ENCODE measurements around the gene ZNF641. TPM values are rescaled to one million over a fixed set of nuclear protein-coding genes. Genes with fewer than 3 reads are reported as not detected.
A peak's percentile ranks its signal among the peaks of the same experiment; 100 is the strongest.

Gene ZNF641
- total RNA-seq, 2 experiments from 2014 or later: 6.8 to 9.3 TPM

DNA sequence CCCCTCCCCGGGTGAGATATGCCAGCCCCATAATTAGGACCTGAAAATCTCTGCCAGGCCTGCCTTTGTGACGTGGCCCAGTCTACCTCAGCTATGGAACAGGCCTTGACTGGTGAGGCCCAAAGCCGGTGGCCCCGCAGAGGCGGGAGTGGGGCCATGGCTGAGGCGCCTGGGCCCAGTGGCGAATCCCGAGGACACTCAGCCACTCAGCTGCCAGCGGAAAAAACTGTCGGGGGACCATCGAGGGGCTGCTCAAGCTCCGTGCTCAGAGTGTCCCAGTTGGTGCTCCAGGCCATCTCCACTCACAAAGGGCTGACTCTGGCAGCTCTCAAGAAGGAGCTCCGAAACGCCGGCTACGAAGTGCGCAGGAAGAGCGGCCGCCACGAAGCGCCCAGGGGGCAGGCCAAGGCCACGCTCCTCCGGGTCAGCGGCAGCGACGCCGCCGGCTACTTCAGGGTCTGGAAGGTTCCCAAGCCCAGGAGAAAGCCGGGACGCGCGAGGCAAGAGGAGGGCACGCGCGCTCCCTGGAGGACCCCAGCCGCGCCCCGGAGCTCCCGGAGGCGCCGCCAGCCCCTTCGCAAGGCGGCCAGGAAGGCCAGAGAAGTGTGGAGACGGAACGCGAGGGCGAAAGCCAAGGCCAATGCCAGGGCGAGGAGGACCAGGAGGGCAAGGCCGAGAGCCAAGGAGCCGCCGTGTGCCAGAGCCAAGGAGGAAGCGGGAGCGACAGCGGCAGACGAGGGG lies 21.4 kb downstream of the ZNF641 start:
- Mint-ChIP-seq H3K4me3 (no peak overlapping the region), H3K27me3 (peaks cover 5% of the 10 kb centered on the region), H3K9me3 (no peaks in the 10 kb centered on the region), H3K36me3 (no peaks in the 10 kb centered on the region), H3K27ac (no peak overlapping the region), H3K4me1 (ENCODE audit: low read depth) (peaks cover under 1% of the 10 kb centered on the region)
- CTCF ChIA-PET: no interaction called here
- DNase-seq: no peak
- POLR2A ChIA-PET: no interaction called here
- intact Hi-C loops (cut with micrococcal nuclease): no loop called here

DNA sequence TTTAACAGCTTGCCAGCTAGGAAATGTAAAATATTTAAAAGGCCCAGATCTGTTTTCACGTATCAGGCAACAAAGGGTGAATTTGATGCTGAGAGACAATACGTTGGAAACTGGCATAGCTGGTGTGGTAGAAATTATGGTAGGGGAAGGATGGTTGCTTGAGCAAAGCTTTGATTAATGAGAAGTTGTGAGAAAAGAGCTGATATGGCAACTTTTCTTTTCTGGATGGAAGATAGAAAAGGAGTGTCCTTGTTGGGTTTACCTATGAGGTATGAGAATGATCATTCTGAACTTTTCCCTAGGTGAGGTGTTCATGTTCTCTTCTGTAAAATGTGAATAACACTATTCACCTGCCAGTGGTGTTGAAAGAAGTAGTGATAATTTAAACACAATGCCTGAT lies 34.2 kb downstream of the ZNF641 start:
- Mint-ChIP-seq H3K4me1 (ENCODE audit: low read depth) (no peaks in the 10 kb centered on the region), H3K36me3 (no peaks in the 10 kb centered on the region), H3K4me3 (no peak overlapping the region), H3K27me3 (peaks cover 2% of the 10 kb centered on the region), H3K27ac (no peak overlapping the region), H3K9me3 (peaks cover 10% of the 10 kb centered on the region)
- ChIA-PET POLR2A (no interaction called here), CTCF (interaction anchor here (0.6 kb wide), 1 partner anchor 117 kb away, joined by 3 read pairs; no protein-coding TSS in a partner anchor)
- DNase-seq: no peak
- intact Hi-C loops (cut with micrococcal nuclease): no loop called here

DNA sequence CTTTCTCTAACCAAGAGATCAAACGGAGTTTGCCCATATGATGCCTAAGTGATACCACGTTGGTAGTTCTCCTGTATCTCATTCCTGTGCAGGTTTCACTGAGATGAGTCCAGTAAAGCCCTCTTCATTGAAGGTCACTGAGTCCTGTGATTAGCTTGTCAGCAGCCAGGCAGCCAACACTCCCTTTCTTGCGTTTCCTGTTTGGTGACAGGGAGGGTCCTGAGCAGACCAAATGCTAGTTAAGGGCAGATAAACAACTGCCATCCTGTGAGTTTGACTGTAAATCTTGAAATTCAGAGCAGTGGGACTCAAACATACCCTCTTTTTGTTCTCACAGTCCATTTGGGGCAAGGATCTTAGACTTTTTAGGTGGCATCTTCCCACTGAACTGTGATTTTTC lies 39.4 kb downstream of the ZNF641 start:
- H3K9me3 Mint-ChIP-seq: peaks cover 2% of the 10 kb centered on the region
- DNase-seq: no peak
- no peak overlapping the region for H3K27ac Mint-ChIP-seq
- no peaks in the 10 kb centered on the region for H3K36me3 Mint-ChIP-seq
- no peaks in the 10 kb centered on the region for H3K27me3 Mint-ChIP-seq
- intact Hi-C loops (cut with micrococcal nuclease): no loop called here
- H3K4me1 Mint-ChIP-seq (ENCODE audit: low read depth): no peaks in the 10 kb centered on the region
- CTCF ChIA-PET: no interaction called here
- POLR2A ChIA-PET: no interaction called here
- H3K4me3 Mint-ChIP-seq: no peak overlapping the region

DNA sequence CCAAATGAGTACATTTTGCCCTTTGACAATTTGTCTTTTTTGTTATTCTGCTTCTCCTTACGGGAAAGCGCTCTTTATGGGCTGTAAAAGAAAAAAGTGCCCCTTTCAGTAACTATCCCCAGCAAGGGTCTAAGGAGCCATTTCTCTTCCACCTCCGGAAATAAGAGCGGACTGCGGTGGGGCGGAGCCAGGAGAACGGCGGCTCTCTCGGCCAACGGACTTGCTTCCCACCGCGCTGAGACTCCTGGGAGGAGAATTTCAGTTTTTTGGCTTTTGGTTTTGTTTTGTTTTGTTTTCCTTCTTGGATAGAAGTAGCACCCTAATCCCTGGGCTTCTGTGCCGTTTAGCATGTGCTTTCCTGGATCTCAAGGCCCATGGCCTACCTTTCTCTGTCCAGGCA lies 43.5 kb downstream of the ZNF641 start:
- Mint-ChIP-seq H3K4me1 (ENCODE audit: low read depth) (no peaks in the 10 kb centered on the region), H3K9me3 (no peaks in the 10 kb centered on the region), H3K27ac (no peak overlapping the region), H3K36me3 (no peaks in the 10 kb centered on the region), H3K4me3 (no peak overlapping the region), H3K27me3 (no peaks in the 10 kb centered on the region)
- CTCF ChIA-PET: no interaction called here
- intact Hi-C loops (cut with micrococcal nuclease): no loop called here
- POLR2A ChIA-PET: no interaction called here
- no peak for DNase-seq

DNA sequence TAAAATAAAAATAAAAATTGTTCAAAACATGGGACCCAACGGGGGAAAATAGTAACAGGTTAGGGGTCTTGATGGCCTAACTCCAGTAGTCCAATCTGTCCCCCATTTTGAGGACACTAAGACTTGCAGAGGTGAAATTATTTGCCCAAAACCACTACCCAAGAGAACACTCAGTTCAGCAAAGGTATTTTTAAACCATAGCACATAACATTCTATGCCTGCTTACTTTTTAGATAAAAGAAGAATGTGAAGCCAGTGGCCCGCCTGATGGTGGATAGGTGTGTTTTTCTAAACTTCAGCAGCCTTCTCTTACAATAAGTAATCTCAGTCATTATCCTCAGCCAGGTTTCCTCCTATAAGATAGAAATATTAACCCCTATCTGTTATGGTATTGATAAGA lies 45.5 kb downstream of the ZNF641 start:
- Mint-ChIP-seq H3K4me1 (ENCODE audit: low read depth) (no peaks in the 10 kb centered on the region), H3K27me3 (no peaks in the 10 kb centered on the region), H3K9me3 (no peaks in the 10 kb centered on the region), H3K27ac (no peak overlapping the region), H3K4me3 (no peak overlapping the region), H3K36me3 (no peaks in the 10 kb centered on the region)
- intact Hi-C loops (cut with micrococcal nuclease): no loop called here
- DNase-seq: no peak
- ChIA-PET CTCF (interaction anchor here (1.0 kb wide), 1 partner anchor 118 kb away, joined by 3 read pairs; no protein-coding TSS in a partner anchor), POLR2A (no interaction called here)

DNA sequence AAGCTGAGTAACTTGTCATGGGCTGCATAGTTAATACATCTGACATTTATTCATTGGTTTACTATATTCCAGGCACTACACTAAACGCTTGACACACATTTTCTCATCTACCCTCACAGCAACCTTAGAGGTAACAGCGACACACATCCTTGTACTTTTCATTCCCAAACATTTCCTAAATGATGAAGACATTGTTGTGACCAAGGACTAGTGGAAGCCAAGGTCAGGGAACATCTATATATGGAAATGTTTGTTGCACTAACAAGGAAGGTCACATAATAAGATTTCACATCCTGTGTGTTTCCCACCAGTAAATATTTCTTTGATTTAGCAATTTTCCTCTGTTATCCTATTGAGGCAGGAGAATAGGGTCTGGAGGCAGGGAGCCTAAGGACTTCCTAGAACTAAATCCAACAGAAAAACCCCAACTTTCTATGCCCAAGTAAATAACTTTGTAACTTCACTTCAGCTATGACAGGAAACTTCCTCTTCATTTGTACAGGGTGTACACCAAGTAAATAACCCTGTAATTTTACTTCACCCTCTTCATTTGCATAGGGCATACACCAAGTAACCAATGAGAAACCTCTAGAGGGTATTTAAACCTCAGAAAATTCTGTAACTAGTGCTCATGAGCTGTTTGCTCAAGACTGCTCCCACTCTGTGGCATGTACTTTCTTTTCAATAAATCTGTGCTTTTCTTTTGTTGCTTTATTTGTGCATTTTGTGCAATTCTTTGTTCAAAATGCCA lies 48.4 kb downstream of the ZNF641 start:
- no peak for DNase-seq
- H3K4me3 Mint-ChIP-seq: no peak overlapping the region
- ChIA-PET CTCF (no interaction called here), POLR2A (no interaction called here)
- H3K27me3 Mint-ChIP-seq: peaks cover 2% of the 10 kb centered on the region
- no peak overlapping the region for H3K27ac Mint-ChIP-seq
- no peaks in the 10 kb centered on the region for H3K9me3 Mint-ChIP-seq
- intact Hi-C loops (cut with micrococcal nuclease): no loop called here
- H3K36me3 Mint-ChIP-seq: no peaks in the 10 kb centered on the region
- no peaks in the 10 kb centered on the region for H3K4me1 Mint-ChIP-seq (ENCODE audit: low read depth)

DNA sequence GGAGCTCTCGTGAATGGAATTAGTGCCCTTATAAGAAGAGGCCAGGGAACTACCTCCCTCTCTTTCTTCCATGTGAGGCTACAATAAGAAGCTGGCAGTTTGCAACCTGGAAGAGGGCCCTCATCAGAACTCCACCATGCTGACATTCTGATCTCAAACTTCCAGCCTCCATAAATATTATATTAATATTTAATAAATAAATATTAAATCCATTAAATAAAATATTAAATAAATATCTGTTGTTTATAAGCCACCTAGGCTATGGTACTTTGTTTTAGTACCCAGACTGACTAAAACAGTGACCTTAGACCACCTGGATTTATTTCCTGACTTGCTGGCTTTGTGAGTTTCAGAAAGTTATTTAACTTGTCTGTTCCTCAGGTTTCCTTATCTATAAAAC lies 49.9 kb downstream of the ZNF641 start:
- Mint-ChIP-seq H3K4me1 (ENCODE audit: low read depth) (peaks cover 10% of the 10 kb centered on the region), H3K9me3 (no peaks in the 10 kb centered on the region), H3K27ac (no peak overlapping the region), H3K4me3 (no peak overlapping the region), H3K27me3 (peaks cover 4% of the 10 kb centered on the region), H3K36me3 (no peaks in the 10 kb centered on the region)
- intact Hi-C loops (cut with micrococcal nuclease): no loop called here
- DNase-seq: no peak
- ChIA-PET POLR2A (no interaction called here), CTCF (no interaction called here)

DNA sequence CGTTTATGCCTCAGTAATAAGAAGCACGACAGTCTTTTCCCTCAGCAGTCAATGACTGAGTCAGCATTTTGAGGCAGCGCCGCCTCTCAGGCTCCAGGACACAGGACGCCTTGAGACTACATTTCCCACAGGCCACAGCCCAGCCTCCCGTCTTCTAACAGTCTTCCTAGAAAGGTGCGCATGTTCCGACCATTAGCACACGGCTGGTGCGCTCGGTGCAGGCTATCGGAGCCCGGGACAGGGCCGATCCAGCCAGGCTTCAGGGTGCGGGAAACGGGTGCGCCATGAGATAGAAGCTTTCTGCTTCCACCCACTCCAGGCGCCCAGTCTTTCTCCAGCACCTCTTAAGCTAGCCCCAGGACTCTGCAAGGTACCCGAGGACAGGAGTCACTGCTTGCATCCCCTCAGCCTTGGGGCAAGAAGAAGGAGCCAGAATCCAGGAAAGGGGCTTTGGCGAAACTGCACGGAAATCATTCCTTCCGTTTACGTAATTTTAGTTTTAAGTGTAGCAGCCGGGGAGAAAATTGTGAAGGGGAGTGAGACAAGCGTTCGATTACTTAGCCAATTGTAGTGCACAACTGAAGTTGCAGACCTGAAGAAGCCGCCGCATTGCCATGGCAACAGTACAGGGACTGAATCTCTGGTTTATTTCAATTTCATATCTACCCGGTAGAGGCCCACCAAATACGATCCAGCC lies 54.0 kb downstream of the ZNF641 start:
- Mint-ChIP-seq H3K27me3 (peaks cover 4% of the 10 kb centered on the region), H3K36me3 (no peaks in the 10 kb centered on the region), H3K9me3 (no peaks in the 10 kb centered on the region), H3K4me3 (peak overlapping the region; percentile 57), H3K27ac (no peak overlapping the region), H3K4me1 (ENCODE audit: low read depth) (peaks cover 10% of the 10 kb centered on the region)
- intact Hi-C loops (cut with micrococcal nuclease): no loop called here
- POLR2A ChIA-PET: no interaction called here
- CTCF ChIA-PET: interaction anchor here (1.4 kb wide), 1 partner anchor 10 kb away, joined by 5 read pairs; no protein-coding TSS in a partner anchor
- DNase-seq: peak; percentile 64

DNA sequence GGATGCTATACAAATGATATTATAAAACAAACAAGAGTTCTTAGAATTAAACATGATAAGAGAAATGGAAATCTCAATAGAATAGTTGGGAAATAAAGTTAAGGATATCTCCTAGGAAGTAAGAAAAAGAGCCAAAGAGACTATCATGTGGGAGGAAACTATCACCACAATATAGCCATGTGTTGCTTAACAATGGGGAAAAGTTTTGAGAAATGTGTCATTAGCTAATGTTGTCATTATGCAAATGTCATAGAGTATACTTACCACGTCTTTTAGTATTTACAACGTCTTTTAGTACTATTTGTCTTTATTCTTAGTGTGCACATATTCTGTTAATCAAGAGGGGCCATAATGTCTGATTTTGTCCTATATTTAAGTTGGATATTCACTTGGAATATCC lies 58.7 kb downstream of the ZNF641 start:
- peaks cover 7% of the 10 kb centered on the region for H3K4me1 Mint-ChIP-seq (ENCODE audit: low read depth)
- ChIA-PET POLR2A (no interaction called here), CTCF (no interaction called here)
- intact Hi-C loops (cut with micrococcal nuclease): no loop called here
- H3K4me3 Mint-ChIP-seq: no peak overlapping the region
- H3K9me3 Mint-ChIP-seq: no peaks in the 10 kb centered on the region
- H3K27me3 Mint-ChIP-seq: peaks cover 2% of the 10 kb centered on the region
- DNase-seq: no peak
- no peaks in the 10 kb centered on the region for H3K36me3 Mint-ChIP-seq
- H3K27ac Mint-ChIP-seq: no peak overlapping the region

DNA sequence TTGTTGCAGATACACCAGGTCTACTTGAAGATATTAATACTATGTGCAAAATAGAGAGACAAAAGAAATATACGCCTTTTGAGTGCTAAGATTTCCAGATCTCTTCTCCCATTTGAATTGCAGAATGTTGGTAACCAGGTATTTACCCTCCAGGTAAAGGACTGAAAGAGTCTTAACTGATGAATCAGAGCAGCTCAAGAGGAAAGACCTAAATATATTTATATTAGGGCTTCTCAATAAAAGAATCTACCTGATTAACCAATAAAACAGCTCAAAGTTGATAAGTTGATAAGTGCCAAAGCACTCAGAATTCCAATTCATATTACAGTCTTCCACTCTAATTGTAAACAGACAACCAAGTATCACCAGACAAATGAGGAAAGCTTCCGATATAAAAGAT lies 59.2 kb downstream of the ZNF641 start:
- Mint-ChIP-seq H3K36me3 (no peaks in the 10 kb centered on the region), H3K27ac (no peak overlapping the region), H3K9me3 (no peaks in the 10 kb centered on the region), H3K4me1 (ENCODE audit: low read depth) (peaks cover 4% of the 10 kb centered on the region), H3K4me3 (no peak overlapping the region), H3K27me3 (no peaks in the 10 kb centered on the region)
- intact Hi-C loops (cut with micrococcal nuclease): no loop called here
- ChIA-PET CTCF (interaction anchor here (0.5 to 0.8 kb wide), 2 partner anchors 94 to 344 kb away, joined by 3 read pairs; no protein-coding TSS in a partner anchor), POLR2A (no interaction called here)
- DNase-seq: no peak

DNA sequence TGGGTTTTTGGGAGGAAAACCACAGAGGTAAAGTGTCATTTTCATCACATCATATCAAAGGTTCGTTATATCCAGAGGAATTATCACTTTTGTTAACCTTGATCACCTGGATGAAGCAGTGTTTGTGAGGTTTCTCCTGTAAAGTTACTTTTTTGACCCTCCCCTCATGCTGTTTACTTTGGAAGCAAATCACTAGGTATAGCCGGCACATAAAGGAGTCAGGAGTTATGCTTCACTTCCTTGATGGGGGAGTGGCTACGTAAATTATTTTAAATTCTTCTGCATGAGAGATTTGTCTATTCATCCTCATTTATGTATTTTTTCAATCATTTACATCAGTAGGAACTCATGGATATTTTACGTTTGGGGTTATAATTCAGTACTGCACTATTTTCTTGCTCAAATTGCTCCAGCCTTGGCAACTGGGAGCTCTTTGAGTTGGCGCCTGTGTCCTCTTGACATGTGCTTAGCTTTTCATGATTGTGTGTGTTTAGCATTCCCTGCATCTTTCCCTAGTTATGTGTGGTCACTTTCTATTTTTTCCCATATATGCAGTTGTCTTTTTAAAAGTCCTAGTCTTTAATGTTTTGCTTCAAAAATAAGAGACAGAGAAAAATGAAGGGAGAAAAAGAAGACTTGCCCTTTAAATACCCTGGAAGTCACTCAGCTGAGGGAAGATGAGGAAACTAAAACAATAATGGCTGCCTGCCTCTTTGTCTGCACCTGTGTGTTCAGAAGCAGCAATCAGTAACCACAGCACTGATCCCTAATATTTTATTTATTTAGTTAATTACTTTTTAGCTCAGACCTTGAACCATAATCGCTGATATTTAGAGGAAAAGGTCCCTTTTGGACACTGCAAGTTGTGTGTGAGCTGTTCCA lies 62.1 kb downstream of the ZNF641 start:
- intact Hi-C loops (cut with micrococcal nuclease): no loop called here
- H3K4me3 Mint-ChIP-seq: no peak overlapping the region
- no peak for DNase-seq
- ChIA-PET CTCF (no interaction called here), POLR2A (no interaction called here)
- no peak overlapping the region for H3K27ac Mint-ChIP-seq
- peaks cover 12% of the 10 kb centered on the region for H3K4me1 Mint-ChIP-seq (ENCODE audit: low read depth)
- H3K36me3 Mint-ChIP-seq: no peaks in the 10 kb centered on the region
- no peaks in the 10 kb centered on the region for H3K9me3 Mint-ChIP-seq
- H3K27me3 Mint-ChIP-seq: no peaks in the 10 kb centered on the region

Data from activated CD4-positive, alpha-beta memory T cell treated with anti-CD3 and anti-CD28 coated beads for 36 hours (primary cell).